H1 (cell line): Measurements from ENCODE around the gene TCAP. TPM values are rescaled to one million over a fixed set of nuclear protein-coding genes. Genes with fewer than 3 reads are reported as not detected.

Experiments used
- BACH1 ChIP-seq: IDR thresholded peaks from 2 replicates; pipeline ENCODE4 v1.6.1; 2012; ENCODE audit warnings: low read length, improper control_type of control experiment
- BCL11A ChIP-seq, 2 experiments: IDR thresholded peaks; one replicate each; pipeline ENCODE4 v1.6.1; 2011; ENCODE audit warnings: low read depth in 2 of 2, low read length in 2 of 2, mild to moderate bottlenecking in 2 of 2
- CHD7 ChIP-seq: fragments of 300-600 bp; sonication (generic); IDR thresholded peaks from 2 replicates; pipeline ENCODE4 v1.7.1; 2012; ENCODE audit warnings: low read length, moderate library complexity, mild to moderate bottlenecking, inconsistent platforms; ENCODE audit not compliant: insufficient replicate concordance
- HDAC2 ChIP-seq, 2 experiments: fragments of 300-600 bp in 1 of 2; sonication (generic) in 1 of 2; IDR thresholded peaks; 2 replicates each; pipeline ENCODE4 v1.6.1; 2011 to 2012; ENCODE audit warnings: low read depth in 2 of 2, low read length in 2 of 2, mild to moderate bottlenecking in 2 of 2, moderate library complexity in 2 of 2, borderline replicate concordance in 1 of 2, inconsistent platforms in 1 of 2
- NRF1 ChIP-seq: IDR thresholded peaks from 2 replicates; pipeline ENCODE4 v1.6.1; 2011; ENCODE audit warnings: mild to moderate bottlenecking, low read depth, low read length, improper control_type of control experiment
- SRF ChIP-seq: IDR thresholded peaks from 2 replicates; pipeline ENCODE4 v1.6.1; 2011; ENCODE audit warnings: mild to moderate bottlenecking, low read depth, low read length, moderate library complexity
- TEAD4 ChIP-seq: IDR thresholded peaks from 2 replicates; pipeline ENCODE4 v1.6.1; 2012; ENCODE audit warnings: low read depth, low read length, inconsistent platforms, mixed read lengths
- polyA plus RNA-seq, 7 experiments: library from polyadenylated mRNA; depleted of rRNA in 3 of 7; stranded (reverse) in 5 of 7; unstranded in 2 of 7; fragments of >200 nt in 5 of 7; fragments of 200-250 nt in 2 of 7; gene quantifications; 1 replicate in 5 of 7; 2 replicates in 1 of 7; 4 replicates in 1 of 7; pipeline versions ENCODE4 v1.2.1 to v1.2.3, GENCODE V29; 2011 to 2013; ENCODE audit warnings: missing spikeins in 2 of 7, mixed read lengths in 2 of 7
- total RNA-seq: library from RNA; stranded (reverse); fragmentation: NEBNext Ultra II Directional; extraction: Animal tissue kit (Norgen Biotek cat#: 25700); gene quantifications from 2 replicates; pipeline ENCODE4 v1.2.1, GENCODE V29; 2021
- TF ChIP-seq, protein P1 (sequence below): IDR thresholded peaks from 2 replicates; pipeline ENCODE4 v1.6.1; 2011; ENCODE audit warnings: low read depth, mild to moderate bottlenecking, low read length; ENCODE audit not compliant: insufficient read depth

TCAP gene
- total and polyA plus RNA-seq, 2 of the 8 experiments (the other 6 are each of a cell fraction or from before 2014, with no cell fraction given): 0.82 to 1.4 TPM

- TF ChIP-seq CHD7: no peak
- TF ChIP-seq TEAD4: no peak
- TF ChIP-seq, protein P1, sequence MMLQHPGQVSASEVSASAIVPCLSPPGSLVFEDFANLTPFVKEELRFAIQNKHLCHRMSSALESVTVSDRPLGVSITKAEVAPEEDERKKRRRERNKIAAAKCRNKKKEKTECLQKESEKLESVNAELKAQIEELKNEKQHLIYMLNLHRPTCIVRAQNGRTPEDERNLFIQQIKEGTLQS: no peak
- no peak for TF ChIP-seq BCL11A (IDR thresholded peaks at IDR 0.05; ENCODE audit: low read depth in 2 of 2, low read length in 2 of 2)
- no peak for TF ChIP-seq NRF1
- TF ChIP-seq SRF: no peak
- no peak for TF ChIP-seq BACH1
- TF ChIP-seq HDAC2 (IDR thresholded peaks at IDR 0.05; ENCODE audit: borderline replicate concordance in 1 of 2, low read depth in 2 of 2, low read length in 2 of 2): no peak
Measured at GRCh38 chr17:39633570-39634183, 31.5 kb upstream of the TCAP start (continued).
